Tibial nerve (tissue), 4 donors: ENCODE results near the gene HES3.

Experiments used
- CTCF ChIP-seq, 5 experiments: fragments of 200-600 bp in 3 of 5; fragments of 450-650 bp in 2 of 5; sonication (generic) in 3 of 5; IDR thresholded peaks; one replicate each; pipeline ENCODE4 v1.5.1; 2016 to 2019; ENCODE audit warnings: antibody characterized with exemption in 5 of 5, mild to moderate bottlenecking in 3 of 5, moderate library complexity in 2 of 5
- EP300 ChIP-seq, 2 donors: sonication (generic); formaldehyde crosslinking; IDR thresholded peaks; one replicate each; pipeline ENCODE4 v1.6.1; 2017; ENCODE audit warnings: antibody characterized with exemption in 2 of 2, mild to moderate bottlenecking in 1 of 2
- POLR2A ChIP-seq, 2 donors: fragments of 450-650 bp; IDR thresholded peaks; one replicate each; pipeline ENCODE4 v1.6.1; 2017; ENCODE audit warnings: antibody characterized with exemption in 2 of 2, mild to moderate bottlenecking in 2 of 2, moderate library complexity in 2 of 2

GRCh38 chr1:6243993-6244392, at the start of gene HES3:
- TF ChIP-seq CTCF (IDR thresholded peaks at IDR 0.05) (no peak), POLR2A (IDR thresholded peaks at IDR 0.05) (no peak), EP300 (IDR thresholded peaks at IDR 0.05) (no peak)
